Measurements from ENCODE around the gene SLC25A34.

DNA sequence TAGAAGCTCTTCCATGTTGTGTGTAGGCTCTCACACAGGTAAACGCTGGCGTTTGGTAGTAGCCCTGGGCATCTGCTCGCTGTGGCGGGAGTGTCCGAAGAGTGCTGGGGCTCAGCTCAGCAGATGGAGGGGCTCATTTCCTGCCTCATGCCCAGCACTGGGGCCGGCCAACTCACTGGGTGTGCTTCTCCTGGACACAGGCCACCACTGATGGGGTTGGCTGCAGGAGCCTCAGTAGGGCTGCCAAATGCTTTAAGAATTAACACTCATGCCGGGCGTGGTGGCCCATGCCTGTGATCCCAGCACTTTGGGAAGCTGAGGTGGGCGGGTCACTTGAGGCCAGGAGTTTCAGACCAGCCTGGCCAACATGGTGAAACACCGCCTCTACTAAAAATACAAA lies 50.5 kb downstream of the SLC25A34 start:
- TF ChIP-seq NFIC (IDR thresholded peaks at IDR 0.05; ENCODE audit: borderline replicate concordance), result no peak
- TF ChIP-seq, protein P1, sequence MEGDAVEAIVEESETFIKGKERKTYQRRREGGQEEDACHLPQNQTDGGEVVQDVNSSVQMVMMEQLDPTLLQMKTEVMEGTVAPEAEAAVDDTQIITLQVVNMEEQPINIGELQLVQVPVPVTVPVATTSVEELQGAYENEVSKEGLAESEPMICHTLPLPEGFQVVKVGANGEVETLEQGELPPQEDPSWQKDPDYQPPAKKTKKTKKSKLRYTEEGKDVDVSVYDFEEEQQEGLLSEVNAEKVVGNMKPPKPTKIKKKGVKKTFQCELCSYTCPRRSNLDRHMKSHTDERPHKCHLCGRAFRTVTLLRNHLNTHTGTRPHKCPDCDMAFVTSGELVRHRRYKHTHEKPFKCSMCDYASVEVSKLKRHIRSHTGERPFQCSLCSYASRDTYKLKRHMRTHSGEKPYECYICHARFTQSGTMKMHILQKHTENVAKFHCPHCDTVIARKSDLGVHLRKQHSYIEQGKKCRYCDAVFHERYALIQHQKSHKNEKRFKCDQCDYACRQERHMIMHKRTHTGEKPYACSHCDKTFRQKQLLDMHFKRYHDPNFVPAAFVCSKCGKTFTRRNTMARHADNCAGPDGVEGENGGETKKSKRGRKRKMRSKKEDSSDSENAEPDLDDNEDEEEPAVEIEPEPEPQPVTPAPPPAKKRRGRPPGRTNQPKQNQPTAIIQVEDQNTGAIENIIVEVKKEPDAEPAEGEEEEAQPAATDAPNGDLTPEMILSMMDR (IDR thresholded peaks at IDR 0.05), result no peak

Data from SK-N-SH (cell line).